ENCODE measurements around the gene RNF13. TPM values are rescaled to one million over a fixed set of nuclear protein-coding genes. Genes with fewer than 3 reads are reported as not detected.
A peak's percentile ranks its signal among the peaks of the same experiment; 100 is the strongest.

The RNF13 gene
- total and polyA plus RNA-seq, 2 donors (not counting 1 experiment from before 2014, with no cell fraction given): 57.4 to 81.7 TPM

DNA sequence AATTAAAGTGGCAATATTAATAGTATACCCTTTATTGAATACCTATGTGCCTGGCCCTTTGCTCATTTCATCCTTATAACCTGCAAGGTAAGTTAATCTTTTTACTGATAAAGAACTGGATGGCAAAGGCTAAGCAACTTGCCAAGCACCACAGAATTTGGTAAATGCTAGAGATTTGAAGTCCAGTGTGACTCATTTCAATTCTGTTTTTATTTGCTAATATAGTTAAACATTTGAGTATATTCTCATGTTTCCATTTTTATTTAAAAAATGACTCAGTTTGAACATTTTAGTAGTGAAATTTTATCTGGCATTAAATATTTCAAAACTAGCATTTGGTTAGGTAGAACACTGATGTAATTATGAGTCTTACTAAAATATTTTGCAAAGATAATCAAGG, 146.4 kb downstream of the RNF13 start:
- Histone ChIP-seq H3K4me3 (replicated peaks in 1 of 4; ENCODE audit: control extremely low read depth in 1 of 4, insufficient read depth in 1 of 4, low read depth in 3 of 4, low read length in 4 of 4) (no peak overlapping the region), H3K4me2 (ENCODE audit: extremely low read depth, insufficient read depth, low read length) (no peak overlapping the region), H3K9me3 (ENCODE audit: control insufficient read depth, insufficient read depth, low read depth, low read length) (no peaks in the 10 kb centered on the region), H3K27ac (ENCODE audit: insufficient read depth, low read length) (no peak overlapping the region), H3K79me2 (ENCODE audit: control insufficient read depth, insufficient read depth, low read length) (peaks cover 49% of the 10 kb centered on the region), H3K36me3 (ENCODE audit: control insufficient read depth, insufficient read depth, low read length) (peaks cover 2% of the 10 kb centered on the region), H4K20me1 (ENCODE audit: control insufficient read depth, extremely low read depth, insufficient read depth, low read length) (no peaks in the 10 kb centered on the region), H3K27me3 (ENCODE audit: control insufficient read depth, insufficient read depth, low read length) (no peaks in the 10 kb centered on the region), H3K4me1 (ENCODE audit: control insufficient read depth, extremely low read depth, insufficient read depth, low read length) (peaks cover 5% of the 10 kb centered on the region), H2AFZ (ENCODE audit: low read length) (no peak overlapping the region), H3K9ac (ENCODE audit: insufficient read depth, low read length) (no peak overlapping the region)
- TF ChIP-seq CTCF (conservative IDR thresholded peaks at IDR 0.05 in 1 of 2, IDR thresholded peaks at IDR 0.05 in 1 of 2; ENCODE audit: low read depth in 1 of 2, low read length in 2 of 2) (no peak), EZH2 (IDR thresholded peaks at IDR 0.05; ENCODE audit: low read length, missing control alignments) (no peak)
- peak in 1 of 2 donors; percentile 28 for DNase-seq (ENCODE audit: low read depth in 2 of 2)

GRCh38 chr3:149963485-149963884, 150.5 kb downstream of the RNF13 start:
- DNase-seq (ENCODE audit: low read depth in 2 of 2): no peak
- peaks cover 3% of the 10 kb centered on the region for H3K36me3 ChIP-seq (ENCODE audit: control insufficient read depth, insufficient read depth, low read length)
- no peaks in the 10 kb centered on the region for H4K20me1 ChIP-seq (ENCODE audit: control insufficient read depth, extremely low read depth, insufficient read depth, low read length)
- no peaks in the 10 kb centered on the region for H3K27me3 ChIP-seq (ENCODE audit: control insufficient read depth, insufficient read depth, low read length)
- H3K9ac ChIP-seq (ENCODE audit: insufficient read depth, low read length): no peak overlapping the region
- TF ChIP-seq CTCF (conservative IDR thresholded peaks at IDR 0.05 in 1 of 2, IDR thresholded peaks at IDR 0.05 in 1 of 2; ENCODE audit: low read depth in 1 of 2, low read length in 2 of 2) (no peak), EZH2 (IDR thresholded peaks at IDR 0.05; ENCODE audit: low read length, missing control alignments) (no peak)
- H3K27ac ChIP-seq (ENCODE audit: insufficient read depth, low read length): no peak overlapping the region
- H3K4me2 ChIP-seq (ENCODE audit: extremely low read depth, insufficient read depth, low read length): no peak overlapping the region
- H3K4me3 ChIP-seq (replicated peaks in 1 of 4; ENCODE audit: control extremely low read depth in 1 of 4, insufficient read depth in 1 of 4, low read depth in 3 of 4, low read length in 4 of 4): no peak overlapping the region
- no peaks in the 10 kb centered on the region for H3K9me3 ChIP-seq (ENCODE audit: control insufficient read depth, insufficient read depth, low read depth, low read length)
- peaks cover 16% of the 10 kb centered on the region for H3K4me1 ChIP-seq (ENCODE audit: control insufficient read depth, extremely low read depth, insufficient read depth, low read length)
- H2AFZ ChIP-seq (ENCODE audit: low read length): no peak overlapping the region
- H3K79me2 ChIP-seq (ENCODE audit: control insufficient read depth, insufficient read depth, low read length): peaks cover 75% of the 10 kb centered on the region

DNA sequence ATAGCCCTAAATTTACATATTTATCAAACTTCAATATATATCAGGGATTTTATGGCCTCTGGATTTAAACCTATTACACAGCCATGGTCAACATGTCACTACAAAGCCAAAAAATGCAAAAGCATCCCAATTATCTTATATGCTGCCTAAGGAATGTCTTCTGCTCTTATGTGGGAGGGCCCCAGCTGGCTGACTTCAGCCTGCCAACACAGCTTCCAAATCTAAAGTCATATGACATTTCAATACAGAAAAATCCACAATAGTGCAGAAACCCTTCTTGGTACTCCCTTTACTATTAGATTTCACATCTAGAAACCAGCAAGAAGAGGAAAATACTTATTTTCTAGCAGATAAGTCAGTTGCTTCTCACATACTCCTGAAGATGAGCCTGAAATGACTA, 151.3 kb downstream of the RNF13 start:
- DNase-seq (ENCODE audit: low read depth in 2 of 2): peak; percentile 50 to 57
- H3K4me3 ChIP-seq (replicated peaks in 1 of 4; ENCODE audit: control extremely low read depth in 1 of 4, insufficient read depth in 1 of 4, low read depth in 3 of 4, low read length in 4 of 4): no peak overlapping the region
- H4K20me1 ChIP-seq (ENCODE audit: control insufficient read depth, extremely low read depth, insufficient read depth, low read length): no peaks in the 10 kb centered on the region
- no peaks in the 10 kb centered on the region for H3K27me3 ChIP-seq (ENCODE audit: control insufficient read depth, insufficient read depth, low read length)
- H3K36me3 ChIP-seq (ENCODE audit: control insufficient read depth, insufficient read depth, low read length): peaks cover 3% of the 10 kb centered on the region
- no peak overlapping the region for H3K27ac ChIP-seq (ENCODE audit: insufficient read depth, low read length)
- H3K4me1 ChIP-seq (ENCODE audit: control insufficient read depth, extremely low read depth, insufficient read depth, low read length): peaks cover 16% of the 10 kb centered on the region
- H3K4me2 ChIP-seq (ENCODE audit: extremely low read depth, insufficient read depth, low read length): no peak overlapping the region
- H3K9ac ChIP-seq (ENCODE audit: insufficient read depth, low read length): no peak overlapping the region
- no peaks in the 10 kb centered on the region for H3K9me3 ChIP-seq (ENCODE audit: control insufficient read depth, insufficient read depth, low read depth, low read length)
- H2AFZ ChIP-seq (ENCODE audit: low read length): no peak overlapping the region
- TF ChIP-seq EZH2 (IDR thresholded peaks at IDR 0.05; ENCODE audit: low read length, missing control alignments): no peak
- no peak for TF ChIP-seq CTCF (conservative IDR thresholded peaks at IDR 0.05 in 1 of 2, IDR thresholded peaks at IDR 0.05 in 1 of 2; ENCODE audit: low read depth in 1 of 2, low read length in 2 of 2)
- peaks cover 81% of the 10 kb centered on the region for H3K79me2 ChIP-seq (ENCODE audit: control insufficient read depth, insufficient read depth, low read length)

Data from fibroblast of lung (primary cell).